Bronchial epithelial cell (primary cell): ENCODE results near the gene MANF. TPM values are rescaled to one million over a fixed set of nuclear protein-coding genes. Genes with fewer than 3 reads are reported as not detected.
A peak's percentile ranks its signal among the peaks of the same experiment; 100 is the strongest.

Experiments
- DNase-seq: peaks from one replicate; pipeline ENCODE4 v3.0.0-alpha.2; 2010; ENCODE audit warnings: low read depth
- FAIRE-seq: peaks from 2 replicates; lab custom pipeline; 2011; peaks lifted over from hg19 to GRCh38; lab: Jason Lieb, UNC
- H3K27me3 ChIP-seq: 2 replicates; pipeline ENCODE4 v1.5.1; 2011; ENCODE audit warnings: low read length; ENCODE audit not compliant: control insufficient read depth, insufficient read depth
- H3K36me3 ChIP-seq: 2 replicates; pipeline ENCODE4 v1.5.1; 2011; ENCODE audit warnings: low read length; ENCODE audit not compliant: control insufficient read depth, insufficient read depth
- H3K4me3 ChIP-seq: 2 replicates; pipeline ENCODE4 v1.5.1; 2011; ENCODE audit warnings: mild to moderate bottlenecking, low read depth, low read length, control low read depth
- CTCF ChIP-seq: IDR thresholded peaks from 2 replicates; pipeline ENCODE4 v1.5.1; 2011; ENCODE audit warnings: mild to moderate bottlenecking, moderate library complexity, low read length, control low read depth, inconsistent platforms; ENCODE audit not compliant: insufficient read depth, severe bottlenecking
- total RNA-seq: library from RNA; depleted of rRNA; stranded (reverse); fragments of >200 nt; gene quantifications from 2 replicates; pipeline ENCODE4 v1.2.1, GENCODE V29; 2014

MANF gene
- total RNA-seq, 1 donor from 2014 or later = 315 TPM

DNA sequence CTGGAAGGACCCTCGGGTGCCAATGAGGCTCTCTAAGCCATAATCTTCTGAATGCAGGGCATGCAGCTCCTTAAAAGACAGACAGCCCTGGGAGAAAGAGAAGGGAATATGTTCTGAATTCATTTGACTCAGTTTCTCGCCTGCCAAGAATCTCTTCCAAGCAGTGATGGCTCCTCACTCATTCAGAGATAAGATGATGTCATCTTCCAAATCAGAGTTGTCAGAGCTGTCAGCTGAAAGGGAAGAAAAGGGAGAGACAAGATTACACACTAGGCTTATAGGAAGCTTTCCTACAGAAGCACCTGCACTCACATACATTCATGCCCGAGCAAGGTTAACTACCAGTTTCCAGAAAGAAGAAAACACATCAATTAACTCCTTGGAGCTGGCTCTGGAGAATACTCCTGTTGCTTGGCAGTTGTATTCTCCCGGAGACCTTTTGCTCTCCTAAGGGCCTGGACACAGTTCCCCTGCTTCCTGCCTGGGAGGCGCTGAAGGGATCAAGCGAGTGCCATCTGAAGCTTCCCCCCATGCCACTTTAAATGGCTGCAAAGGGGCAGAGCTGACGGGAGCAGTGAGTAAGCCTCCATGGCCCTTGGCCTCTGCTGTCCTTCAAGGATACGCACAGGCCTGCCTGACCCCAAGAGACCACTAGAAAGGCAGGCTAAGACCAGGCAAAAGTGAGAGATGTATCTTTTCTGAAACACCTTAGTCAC lies 13.7 kb downstream of the MANF start:
- FAIRE-seq = no peak

GRCh38 chr3:51400166-51400565 lies 15.1 kb downstream of the MANF start:
- H3K4me3 ChIP-seq = no peak overlapping the region
- H3K36me3 ChIP-seq = peaks cover 13% of the 10 kb centered on the region
- DNase-seq (no peak), FAIRE-seq (no peak)
- H3K27me3 ChIP-seq = no peaks in the 10 kb centered on the region
- no peak for TF ChIP-seq CTCF

More for the DNA sequence above, 13.7 kb downstream of the MANF start:
- no peak overlapping the region for H3K4me3 ChIP-seq
- TF ChIP-seq CTCF = no peak
- no peaks in the 10 kb centered on the region for H3K27me3 ChIP-seq
- peaks cover 15% of the 10 kb centered on the region for H3K36me3 ChIP-seq
- DNase-seq = no peak

DNA sequence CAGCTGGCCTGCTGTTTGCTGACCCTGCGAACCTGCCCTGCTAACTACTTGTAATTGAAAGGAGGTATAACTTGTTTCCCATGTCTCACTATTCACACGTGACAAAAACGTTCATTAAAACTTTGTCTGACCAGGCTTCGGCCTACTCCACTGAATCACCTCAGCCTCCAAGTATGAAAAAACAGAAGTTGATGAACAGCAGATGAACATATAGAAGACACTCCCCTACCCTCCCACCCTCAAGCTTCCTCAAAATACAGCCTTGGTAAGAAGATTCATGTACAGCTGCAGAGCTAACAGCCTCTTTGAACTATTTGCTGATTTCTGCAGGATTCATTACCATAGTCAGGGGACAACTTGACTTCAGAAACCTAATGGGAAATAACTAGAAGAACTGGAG lies 16.6 kb downstream of the MANF start:
- Histone ChIP-seq H3K27me3 (no peaks in the 10 kb centered on the region), H3K36me3 (peaks cover 10% of the 10 kb centered on the region), H3K4me3 (no peak overlapping the region)
- DNase-seq (no peak), FAIRE-seq (no peak)
- no peak for TF ChIP-seq CTCF

DNA sequence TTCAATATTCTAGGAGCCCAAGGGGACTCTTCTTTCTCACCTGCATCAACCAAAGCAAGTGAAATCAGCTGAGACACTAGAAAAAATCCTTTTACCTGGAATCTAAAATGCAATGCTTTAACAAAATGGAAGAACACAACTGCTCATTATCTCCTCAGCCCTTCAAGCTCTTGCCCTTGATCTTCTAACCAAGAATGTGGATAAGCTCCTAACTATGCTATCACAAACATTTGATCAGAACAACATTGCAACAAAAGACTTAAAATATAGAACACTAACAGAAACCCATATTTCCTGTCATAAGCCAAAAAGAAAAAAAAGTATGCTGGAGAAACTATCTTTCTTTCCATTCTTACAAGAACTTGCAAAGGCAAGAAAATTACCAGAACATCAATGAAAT lies 18.6 kb downstream of the MANF start:
- FAIRE-seq = peak; percentile 23
- no peak for TF ChIP-seq CTCF
- DNase-seq = no peak
- no peak overlapping the region for H3K4me3 ChIP-seq
- no peaks in the 10 kb centered on the region for H3K27me3 ChIP-seq
- H3K36me3 ChIP-seq = peaks cover 10% of the 10 kb centered on the region

GRCh38 chr3:51408021-51408420 lies 22.9 kb downstream of the MANF start:
- DNase-seq = no peak
- Histone ChIP-seq H3K27me3 (no peaks in the 10 kb centered on the region), H3K4me3 (no peak overlapping the region), H3K36me3 (peaks cover 11% of the 10 kb centered on the region)
- TF ChIP-seq CTCF = no peak
- FAIRE-seq = no peak

DNA sequence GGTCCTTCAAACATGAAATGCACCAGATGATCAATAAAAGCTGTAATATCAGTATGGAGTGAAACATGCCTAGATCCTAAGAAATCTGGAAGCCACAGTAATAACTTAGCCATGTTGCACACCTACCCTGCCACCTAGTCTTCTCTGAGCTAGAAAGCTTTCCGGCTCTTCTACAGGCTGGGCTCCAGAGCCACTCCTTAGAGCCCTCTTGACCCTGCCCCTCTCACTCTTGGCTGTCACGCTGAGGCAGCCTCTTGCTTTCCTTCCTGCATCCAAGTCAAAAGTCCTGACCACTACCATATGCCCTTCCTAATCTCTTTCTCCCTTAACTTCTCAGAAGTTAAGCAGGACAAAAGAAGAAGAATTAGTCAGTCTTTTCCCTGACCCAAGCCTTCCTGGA lies 23.7 kb downstream of the MANF start:
- no peak for FAIRE-seq
- Histone ChIP-seq H3K36me3 (peaks cover 6% of the 10 kb centered on the region), H3K4me3 (no peak overlapping the region), H3K27me3 (no peaks in the 10 kb centered on the region)
- TF ChIP-seq CTCF = no peak
- DNase-seq = no peak
